ENCODE measurements around the gene SKOR2.

SKOR2 gene, protein sequence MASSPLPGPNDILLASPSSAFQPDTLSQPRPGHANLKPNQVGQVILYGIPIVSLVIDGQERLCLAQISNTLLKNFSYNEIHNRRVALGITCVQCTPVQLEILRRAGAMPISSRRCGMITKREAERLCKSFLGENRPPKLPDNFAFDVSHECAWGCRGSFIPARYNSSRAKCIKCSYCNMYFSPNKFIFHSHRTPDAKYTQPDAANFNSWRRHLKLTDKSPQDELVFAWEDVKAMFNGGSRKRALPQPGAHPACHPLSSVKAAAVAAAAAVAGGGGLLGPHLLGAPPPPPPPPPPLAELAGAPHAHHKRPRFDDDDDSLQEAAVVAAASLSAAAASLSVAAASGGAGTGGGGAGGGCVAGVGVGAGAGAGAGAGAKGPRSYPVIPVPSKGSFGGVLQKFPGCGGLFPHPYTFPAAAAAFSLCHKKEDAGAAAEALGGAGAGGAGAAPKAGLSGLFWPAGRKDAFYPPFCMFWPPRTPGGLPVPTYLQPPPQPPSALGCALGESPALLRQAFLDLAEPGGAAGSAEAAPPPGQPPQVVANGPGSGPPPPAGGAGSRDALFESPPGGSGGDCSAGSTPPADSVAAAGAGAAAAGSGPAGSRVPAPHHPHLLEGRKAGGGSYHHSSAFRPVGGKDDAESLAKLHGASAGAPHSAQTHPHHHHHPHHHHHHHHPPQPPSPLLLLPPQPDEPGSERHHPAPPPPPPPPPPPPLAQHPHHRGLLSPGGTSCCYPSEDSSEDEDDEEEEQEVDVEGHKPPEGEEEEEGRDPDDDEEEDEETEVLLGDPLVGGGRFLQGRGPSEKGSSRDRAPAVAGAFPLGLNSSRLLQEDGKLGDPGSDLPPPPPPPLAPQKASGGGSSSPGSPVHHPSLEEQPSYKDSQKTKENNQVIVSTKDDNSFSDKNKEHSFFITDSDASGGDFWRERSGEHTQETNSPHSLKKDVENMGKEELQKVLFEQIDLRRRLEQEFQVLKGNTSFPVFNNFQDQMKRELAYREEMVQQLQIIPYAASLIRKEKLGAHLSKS

DNA sequence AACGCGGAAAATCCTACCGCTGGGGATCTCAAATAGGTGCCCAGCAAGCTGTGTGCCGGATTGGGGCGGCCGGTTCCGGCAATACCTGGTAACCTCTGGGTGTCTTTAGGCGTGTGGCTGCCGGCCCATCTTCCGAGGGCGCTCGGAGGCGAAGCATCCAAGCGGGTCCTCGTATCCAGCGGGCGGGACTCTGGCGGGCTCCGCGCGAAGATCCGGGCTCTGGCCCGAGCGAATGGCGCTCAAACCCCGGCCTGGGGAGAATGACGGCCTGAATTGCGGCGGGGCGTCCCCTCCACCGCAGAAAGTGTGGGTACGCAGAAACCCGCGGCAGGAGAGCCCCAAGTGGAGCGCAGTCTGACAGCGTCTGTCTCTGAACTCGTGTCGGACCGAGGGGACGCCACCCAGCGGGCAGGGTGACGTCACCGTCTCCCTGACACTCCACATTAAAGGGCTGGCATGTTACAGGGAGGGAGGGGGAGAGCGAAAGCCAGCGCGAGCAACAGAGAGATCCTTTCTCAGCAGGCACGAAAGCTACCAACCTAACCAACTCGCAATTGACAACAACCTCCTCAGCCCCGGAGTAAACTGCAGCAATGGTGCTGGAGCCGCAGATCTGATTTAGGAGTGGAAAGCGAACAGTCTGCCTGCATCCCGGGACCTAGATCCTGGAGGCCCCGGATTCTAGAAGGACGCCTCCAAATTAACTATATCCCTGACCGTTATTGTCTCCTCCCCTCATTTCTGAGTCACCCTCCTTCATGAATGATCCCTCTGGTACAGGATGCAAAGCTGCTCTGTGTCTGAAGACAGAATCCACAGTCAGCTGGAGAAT, at the start of gene SKOR2:
Gene SKOR2, minus strand, starts transcription at position 372 of the 832 bp plus-strand sequence. CDS start 2,477 bp downstream, outside the sequence.
- no peak for DNase-seq

DNA sequence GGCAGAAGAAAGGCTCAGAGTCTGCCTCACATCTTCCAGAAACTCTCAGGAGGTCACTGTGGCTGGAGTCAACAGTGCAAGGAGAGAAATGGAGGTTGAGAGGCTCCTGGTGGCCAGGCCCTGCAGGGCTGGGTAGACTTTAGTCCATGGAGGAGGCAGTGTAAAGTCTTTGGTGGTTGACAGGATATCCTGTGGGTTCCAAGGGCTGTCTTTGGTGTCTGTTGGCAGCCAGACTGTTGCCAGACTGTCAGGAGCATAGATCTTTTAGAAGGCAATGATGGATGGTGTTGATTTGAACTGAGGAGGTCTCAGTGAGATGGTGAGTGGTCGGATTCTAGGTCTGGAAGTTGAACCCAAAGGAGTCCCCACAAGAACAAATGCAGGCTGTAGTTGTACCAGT, 45.0 kb upstream of the SKOR2 start:
- DNase-seq: no peak

DNA sequence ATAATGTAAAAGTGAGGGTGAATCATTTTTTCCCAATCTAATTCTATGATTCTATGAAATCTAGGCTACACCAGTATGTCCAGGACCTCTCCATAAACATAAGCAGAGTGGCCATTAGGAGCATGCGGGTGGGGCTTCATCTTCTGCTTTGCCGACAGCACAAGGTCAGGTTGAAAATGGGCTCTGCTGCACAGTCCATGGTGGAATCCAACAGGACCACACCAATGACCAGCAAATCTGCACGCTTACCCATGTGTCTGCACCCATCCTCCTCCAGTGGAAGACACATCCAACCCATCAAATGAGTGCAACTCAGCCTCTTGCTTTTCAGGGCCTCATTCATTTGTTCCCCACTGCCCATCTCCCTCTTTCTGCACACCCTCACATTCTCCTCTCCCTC, 43.3 kb upstream of the SKOR2 start:
- no peak for DNase-seq

DNA sequence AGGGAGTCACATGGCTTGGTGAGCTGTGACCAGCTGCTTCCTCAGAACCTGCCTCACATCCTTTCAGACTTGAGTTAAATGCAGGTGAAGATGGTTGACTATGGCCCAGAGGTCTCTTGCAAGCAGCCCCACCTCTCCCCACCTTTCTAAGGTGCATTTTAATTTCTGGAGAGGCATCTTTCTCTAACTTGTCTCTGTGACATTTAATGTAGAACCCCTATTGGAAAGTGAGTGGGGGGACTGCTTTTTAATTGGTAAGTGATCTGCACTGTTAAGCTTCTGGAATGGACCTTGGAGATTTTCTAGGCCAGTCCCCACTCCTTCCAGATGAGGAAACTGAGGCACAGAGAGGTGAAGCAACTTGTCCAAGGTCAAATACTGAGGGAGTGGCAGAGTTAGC, 37.3 kb upstream of the SKOR2 start:
- DNase-seq: no peak

DNA sequence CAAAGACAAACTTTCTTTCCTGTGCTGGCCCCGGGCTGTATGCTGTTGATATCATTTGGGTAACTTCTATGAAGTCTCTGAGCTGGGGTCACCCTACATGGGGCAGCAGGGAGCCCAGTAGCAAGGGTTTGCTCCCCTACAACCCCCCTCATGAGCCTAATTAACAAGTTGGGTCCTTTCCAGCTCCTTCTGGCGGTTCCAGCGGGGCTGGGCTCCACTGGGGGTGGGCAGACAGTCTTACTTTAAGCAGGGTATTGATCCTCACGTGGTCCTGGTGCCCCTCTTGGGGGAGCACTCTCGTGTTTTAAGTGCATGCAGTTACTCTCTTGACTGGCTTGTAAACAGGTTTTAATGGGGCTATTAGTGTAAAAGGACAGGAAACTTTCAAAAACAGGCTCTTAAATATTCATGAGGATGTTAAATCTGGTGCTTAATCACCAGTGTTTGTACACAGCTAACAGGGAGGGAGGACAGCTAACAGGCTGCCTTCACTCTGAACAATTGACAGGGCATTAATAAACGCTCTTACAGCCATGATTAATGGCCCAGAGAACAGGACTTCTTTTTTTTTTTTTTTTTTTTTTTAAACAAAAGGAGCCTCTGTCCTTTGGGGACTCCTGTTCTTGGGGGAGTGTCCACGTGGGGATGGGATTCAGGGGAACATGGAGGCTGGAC, 36.6 kb upstream of the SKOR2 start:
- DNase-seq: no peak

DNA sequence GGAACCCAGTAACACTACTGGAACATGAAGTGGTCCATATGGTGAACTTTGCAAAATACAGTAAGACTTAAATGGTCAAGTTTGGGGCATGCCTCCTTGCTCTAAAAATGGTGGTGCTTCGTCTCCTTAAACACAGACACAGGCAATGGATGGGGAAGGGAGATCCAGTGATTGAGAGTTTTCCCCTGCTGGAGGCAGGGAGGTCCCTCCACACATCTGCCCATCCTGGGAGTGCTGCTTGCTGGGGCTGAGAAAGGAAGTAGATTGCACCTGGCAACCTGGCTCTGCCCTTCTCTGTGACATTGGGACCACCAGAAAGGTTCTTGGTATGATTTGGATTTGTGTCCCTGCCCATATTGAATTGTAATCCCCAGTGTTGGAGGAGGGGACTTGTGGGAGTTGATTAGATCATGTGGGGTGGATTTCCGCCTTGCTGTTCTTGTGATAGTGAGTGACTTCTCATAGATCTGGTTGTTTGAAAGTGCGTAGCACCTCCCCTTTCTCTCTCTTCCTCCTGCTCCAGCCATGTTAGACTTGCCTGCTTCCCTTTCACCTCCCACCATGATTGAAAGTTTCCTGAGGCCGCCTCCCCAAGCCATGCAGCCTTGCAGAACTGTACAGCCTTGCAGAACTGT, 35.4 kb upstream of the SKOR2 start:
- DNase-seq: no peak

DNA sequence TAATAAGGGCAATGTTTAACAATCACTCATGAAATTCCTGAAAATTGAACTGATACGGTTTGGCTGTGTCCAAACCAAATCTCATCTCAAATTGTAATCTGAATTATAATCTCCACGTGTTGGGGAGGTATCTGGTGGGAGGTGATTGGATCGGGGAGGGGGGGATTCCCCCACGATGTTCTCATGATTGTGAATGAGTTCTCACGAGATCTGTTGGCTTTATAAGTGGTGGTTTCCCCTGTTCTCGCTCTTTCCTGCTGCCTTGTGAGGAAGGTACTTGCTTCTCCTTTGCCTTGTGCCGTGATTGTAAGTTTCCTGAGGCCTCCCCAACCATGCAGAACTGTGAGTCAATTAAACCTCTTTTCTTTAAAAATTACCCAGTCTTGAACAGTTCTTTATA, 34.0 kb upstream of the SKOR2 start:
- DNase-seq: no peak

DNA sequence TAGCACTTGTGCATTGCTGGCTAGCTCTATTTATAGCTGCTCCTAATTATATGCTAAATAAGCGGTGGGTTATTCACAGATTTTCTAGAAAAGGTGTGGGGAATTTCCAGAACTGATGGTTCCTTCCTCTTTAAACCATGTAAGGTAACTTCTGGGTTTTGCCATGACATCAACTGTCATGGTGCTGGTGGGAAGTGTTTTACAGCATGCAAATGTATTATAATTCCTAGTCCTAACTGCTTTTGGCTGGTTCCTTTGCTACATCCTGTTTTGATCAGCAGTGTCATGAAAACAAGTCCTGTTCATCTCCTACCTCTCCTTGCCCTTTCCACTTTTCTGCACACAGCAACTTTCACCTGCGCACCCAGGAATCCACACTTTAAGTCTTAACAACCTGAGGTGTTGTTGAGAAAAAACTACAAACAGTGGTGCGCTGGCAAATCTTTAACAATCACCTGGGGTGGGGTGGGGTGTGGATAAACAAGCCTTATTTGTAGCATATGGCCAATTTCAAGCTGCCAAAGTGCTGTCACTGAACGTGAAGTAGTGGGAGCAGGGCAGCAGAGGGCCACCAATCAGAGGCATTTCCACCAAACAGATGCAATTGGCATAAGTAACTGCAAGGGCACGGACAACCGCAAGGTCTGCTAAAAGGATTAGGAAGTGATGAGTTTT, 33.4 kb upstream of the SKOR2 start:
- DNase-seq: no peak

DNA sequence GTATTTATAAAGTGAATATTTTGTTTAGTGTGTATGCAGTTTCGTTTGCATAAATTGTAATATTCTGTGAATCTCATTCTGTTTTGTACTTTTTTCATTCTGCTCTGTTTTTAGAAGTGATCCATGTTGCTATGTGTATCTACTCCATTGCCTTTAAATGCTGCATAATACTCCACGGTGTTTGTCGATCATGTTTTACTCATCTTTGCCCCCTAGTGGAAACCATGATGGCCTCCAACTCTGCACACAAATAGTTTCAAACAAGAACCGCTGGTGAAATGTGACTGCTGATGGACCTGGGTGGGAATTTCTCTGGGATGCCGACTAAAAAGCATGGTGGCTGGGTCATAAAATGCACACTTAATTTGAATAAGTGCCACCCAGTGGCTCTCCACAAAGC, 32.0 kb upstream of the SKOR2 start:
- DNase-seq: no peak

DNA sequence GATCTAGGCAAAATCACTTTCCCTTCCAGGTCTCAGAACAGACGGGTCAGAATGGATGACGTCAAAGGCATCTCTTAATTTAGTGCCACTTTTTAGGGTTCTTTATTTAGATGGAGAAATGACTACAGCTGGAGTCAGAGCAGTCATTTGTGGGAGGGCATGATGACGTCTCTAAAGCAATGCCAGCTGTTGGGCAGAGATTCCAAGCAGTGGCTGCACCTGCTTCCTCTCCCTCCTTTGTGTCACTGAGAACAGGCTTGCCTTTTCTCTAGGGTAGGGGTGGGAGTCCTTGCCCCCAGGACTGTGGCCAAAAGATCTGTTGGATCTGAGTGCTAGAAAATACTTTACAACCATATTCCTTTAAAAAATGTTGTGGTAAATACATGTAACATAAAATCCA, 28.7 kb upstream of the SKOR2 start:
- no peak for DNase-seq

DNA sequence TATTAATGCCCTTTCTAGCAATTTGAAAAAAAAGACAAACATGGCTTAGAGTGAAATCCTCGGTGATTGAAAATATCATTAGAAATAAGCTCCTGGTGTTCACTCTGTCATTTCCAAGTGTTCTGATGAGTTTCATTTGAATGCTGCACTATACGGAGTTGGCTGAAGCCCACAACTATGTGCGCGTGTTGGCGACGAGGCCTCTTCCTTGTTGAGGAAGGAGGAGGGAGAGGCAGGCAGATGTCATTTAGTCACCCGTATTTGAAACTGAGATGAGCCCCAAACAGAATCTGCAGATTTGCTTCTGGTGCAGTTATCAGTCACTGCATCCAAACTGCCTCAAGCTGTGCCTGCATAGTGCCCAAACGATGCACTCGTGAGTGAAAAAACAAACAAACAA, 23.5 kb upstream of the SKOR2 start:
- no peak for DNase-seq

DNA sequence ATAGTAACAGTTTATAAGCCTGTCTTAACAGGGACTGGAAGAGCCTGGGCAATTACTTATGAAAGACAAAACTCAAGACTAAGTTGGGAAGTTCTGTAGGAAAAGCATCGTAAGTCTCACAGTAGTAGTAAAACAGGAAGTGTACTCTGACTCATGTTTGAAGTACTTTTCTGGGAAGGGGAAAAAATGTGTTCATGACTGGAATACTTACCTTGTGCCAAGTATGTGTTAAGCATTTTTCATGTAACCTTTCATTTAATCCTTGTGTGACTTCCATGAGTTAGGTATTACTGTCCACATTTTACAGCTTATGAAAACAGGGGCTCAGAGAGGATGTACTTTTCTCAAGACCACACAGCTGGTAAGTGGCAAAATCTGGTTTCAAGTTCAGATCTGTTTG, 13.7 kb upstream of the SKOR2 start:
- DNase-seq: no peak

DNA sequence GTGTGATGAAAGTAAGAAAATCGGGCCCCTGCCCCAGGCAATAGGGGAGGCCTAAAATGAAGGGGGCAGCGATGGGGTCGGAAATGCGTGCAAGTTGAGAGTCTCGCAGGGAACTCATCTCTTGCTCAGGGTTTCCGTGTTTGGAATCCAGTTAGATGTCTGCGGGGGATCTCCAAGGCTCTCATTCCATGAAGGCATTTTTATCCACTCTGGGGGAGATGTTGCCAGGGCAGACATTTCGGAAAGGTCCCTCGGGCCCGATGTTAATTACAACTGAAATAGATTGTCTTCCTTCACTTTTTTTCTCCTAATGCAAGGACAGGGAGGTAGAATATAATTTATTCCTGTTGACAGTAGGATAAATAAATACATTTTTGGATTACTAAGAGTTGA, 12.8 kb upstream of the SKOR2 start:
- DNase-seq: no peak

DNA sequence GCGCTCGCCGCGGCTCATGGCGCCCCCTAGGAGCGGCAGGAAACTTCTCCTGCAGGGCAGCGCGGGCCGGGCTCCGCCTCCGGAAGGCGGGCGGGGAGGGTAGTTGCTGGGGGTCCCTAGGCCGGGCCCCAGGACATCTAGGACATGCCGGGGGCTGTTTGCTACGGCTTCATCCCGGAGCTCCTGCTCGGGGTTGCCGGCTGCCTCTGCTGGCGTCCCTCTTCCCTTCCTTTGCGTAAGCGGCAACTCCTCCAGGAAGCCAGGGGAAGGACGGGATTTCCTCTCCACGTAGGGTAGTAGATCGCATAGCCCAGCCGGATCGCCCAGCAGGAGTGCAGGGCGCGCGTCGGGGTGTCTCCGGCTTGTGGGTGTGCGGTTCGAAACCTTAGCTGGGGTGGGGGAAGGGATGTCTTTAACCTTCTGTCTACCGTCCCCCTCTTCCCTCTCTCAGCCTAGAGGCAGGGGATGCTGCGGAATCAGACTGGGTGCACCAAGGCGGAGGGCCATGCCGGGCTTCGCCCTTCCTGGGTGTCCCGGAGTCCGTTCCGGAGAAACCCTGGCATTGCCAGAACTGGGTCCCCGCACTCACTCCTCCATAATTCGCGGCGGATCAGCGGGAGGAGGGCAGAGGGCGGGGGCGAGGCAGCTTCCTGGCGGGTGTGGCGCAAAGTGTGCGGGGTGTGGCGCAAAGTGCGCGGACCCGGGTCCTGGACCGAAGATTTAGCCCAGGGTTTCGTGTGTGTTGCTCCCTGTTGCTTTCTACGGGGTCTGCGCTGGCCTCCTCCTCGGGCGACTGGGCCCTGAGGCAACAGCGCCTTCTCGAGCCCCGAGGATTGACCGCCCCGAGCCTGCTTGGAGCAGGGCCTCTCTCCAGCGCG, 12.2 kb upstream of the SKOR2 start:
- no peak for DNase-seq

DNA sequence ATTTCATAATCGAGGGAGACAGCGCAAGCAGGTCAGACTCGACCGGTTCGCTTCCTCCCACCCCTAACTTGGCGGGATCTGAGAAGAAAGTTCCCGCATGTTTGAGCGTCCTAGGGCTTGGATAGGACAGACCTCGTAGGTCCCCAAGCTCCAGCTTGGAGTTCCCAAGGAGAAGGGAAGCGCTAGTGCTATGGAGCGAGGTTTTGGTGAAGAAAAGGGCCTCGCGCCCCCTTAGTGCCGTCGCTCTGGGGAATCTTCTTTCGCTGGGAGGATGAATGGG, 11.6 kb upstream of the SKOR2 start:
- DNase-seq: no peak

DNA sequence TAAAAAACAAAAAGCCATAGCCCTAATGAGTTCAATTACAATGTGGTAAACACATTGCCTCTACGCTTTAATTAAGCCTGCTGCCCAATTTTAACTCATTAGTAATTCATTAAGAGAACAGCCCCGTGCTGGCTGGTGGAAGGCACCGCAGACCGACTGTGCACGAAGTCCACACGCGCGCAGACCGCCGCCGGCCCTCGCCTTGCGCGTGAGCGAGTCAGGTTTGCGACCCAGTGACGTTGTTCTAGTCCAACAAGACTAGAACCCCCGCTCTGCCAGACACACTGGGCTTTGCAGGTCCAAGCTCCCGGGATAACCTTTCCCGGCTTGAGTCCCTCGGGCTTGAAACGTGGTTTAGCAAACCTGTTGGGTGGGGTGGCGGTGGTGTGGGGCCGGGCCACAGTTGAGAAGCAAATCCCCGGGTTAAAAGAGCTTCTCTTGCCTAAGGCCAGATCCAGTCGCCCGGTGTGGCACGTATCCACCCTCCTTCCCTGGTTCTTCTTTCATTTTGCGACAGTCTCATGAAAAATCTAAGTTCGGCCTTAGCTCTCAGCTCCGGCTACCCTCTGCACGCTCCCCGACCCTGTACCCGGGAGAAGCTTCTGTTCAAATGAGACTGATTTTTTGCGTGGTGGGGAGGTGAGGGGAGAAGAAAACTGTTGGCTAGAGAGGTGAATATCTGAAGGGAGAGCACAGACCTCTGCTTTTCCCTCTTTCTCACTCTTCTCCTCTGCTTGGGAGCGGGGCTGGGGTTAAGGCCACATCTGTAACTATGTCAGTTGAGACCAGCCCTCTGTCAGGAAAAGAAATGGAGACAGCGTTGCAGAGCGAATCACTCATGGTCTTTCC, 11.1 kb upstream of the SKOR2 start:
- no peak for DNase-seq

DNA sequence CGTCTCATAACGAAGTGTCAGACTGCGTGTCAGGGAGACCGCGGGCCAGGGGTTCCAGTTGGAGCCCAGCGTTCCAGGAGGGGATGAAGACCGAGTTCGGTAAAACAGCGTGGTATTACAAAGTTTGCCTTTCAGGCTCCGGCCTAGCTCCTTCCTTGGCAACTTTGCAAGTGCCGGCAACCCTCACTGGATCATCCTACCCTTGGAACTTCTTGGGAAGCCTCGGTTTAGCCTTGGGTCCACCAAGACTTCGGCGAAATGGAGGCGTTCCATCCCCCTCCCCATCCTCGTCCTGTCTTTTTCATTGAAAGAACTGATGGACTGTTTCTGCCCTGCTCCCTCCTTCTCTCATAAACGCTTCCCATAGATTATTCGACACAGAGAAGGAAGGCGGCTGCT, 10.4 kb upstream of the SKOR2 start:
- no peak for DNase-seq

DNA sequence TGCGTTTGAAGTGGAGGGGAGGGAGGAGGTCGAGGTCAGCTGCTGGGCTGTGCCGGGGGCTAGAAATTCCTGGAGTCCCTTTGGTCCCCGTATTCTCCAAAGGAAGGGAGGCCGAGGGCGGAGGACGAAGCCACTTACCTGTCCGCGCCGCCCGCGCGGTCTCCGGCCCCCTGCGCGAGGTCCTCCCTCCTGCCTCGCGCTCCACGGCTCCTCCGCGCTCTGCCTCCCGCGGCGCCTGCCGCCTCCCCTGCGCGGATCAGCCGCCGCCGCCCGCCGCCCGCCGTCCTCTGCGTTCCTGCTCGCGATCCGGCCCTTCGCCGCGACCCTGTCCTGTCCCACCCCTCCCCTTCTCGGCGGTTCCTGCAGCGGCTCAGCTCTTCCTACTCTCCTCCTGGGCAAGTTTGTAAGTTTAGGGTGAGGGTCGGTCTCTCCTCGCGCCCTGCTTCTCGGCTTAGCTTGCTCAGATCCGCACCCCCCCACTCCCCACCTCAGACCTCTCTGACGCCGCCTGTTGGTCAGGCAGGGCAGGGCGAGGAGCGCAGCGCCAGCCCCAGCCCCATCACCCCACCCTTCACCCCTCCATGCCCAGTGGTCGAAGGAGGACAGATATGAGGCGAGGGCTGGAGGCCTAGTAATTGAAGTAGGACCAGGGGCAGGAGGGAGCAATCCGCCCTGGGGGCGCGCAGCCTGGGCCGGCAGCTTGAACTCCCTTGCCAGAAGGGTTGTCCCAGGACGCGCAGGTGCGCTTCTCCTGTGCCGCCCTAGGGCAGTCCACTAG, 9.7 kb upstream of the SKOR2 start:
- no peak for DNase-seq
